Neural cell (in vitro differentiated cells): ENCODE data around the gene TBCEL. TPM values are rescaled to one million over a fixed set of nuclear protein-coding genes. Genes with fewer than 3 reads are reported as not detected.

Source experiments
- H2AFZ ChIP-seq: fragments of 200-600, 300-800 bp; sonication (generic), shearing (Covaris generic); 2 replicates; pipeline ENCODE4 v1.6.0; 2014; ENCODE audit warnings: low read depth, mild to moderate bottlenecking, antibody characterized with exemption, low read length, moderate library complexity
- H3F3A ChIP-seq: fragments of 200-600 bp; shearing (Covaris generic); 2 replicates; pipeline ENCODE4 v1.6.1; 2016; ENCODE audit warnings: mild to moderate bottlenecking, moderate library complexity, mixed read lengths, antibody characterized with exemption, low read length; ENCODE audit not compliant: insufficient read depth, poor library complexity, severe bottlenecking
- H3K27ac ChIP-seq: fragments of 200-600, 300-800 bp; sonication (generic), shearing (Covaris generic); 2 replicates; pipeline ENCODE4 v1.5.1; 2014; ENCODE audit warnings: mild to moderate bottlenecking, low read length, moderate library complexity
- H3K27me3 ChIP-seq: fragments of 300-800, 200-600 bp; sonication (generic), shearing (Covaris generic); 2 replicates; pipeline ENCODE4 v1.6.0; 2014; ENCODE audit warnings: mild to moderate bottlenecking, low read depth, low read length, moderate library complexity; ENCODE audit not compliant: insufficient read depth
- H3K36me3 ChIP-seq: fragments of 300-800, 200-600 bp; sonication (generic), shearing (Covaris generic); 2 replicates; pipeline ENCODE4 v1.5.1; 2014; ENCODE audit warnings: mild to moderate bottlenecking, antibody characterized with exemption, low read length, moderate library complexity; ENCODE audit not compliant: insufficient read depth
- H3K4me2 ChIP-seq: fragments of 300-800, 200-600 bp; sonication (generic), shearing (Covaris generic); 2 replicates; pipeline ENCODE4 v1.6.0; 2014; ENCODE audit warnings: mild to moderate bottlenecking, low read length
- H3K4me3 ChIP-seq: fragments of 300-800, 200-600 bp; sonication (generic), shearing (Covaris generic); 2 replicates; pipeline ENCODE4 v1.5.1; 2014; ENCODE audit warnings: mild to moderate bottlenecking, low read length, moderate library complexity
- H3K79me2 ChIP-seq: fragments of 200-600 bp; shearing (Covaris generic); replicated peaks from 2 replicates; pipeline ENCODE4 v1.6.0; 2014; ENCODE audit warnings: mild to moderate bottlenecking, low read length, moderate library complexity; ENCODE audit not compliant: insufficient read depth
- H3K9ac ChIP-seq: fragments of 300-800, 200-600 bp; sonication (generic), shearing (Covaris generic); 2 replicates; pipeline ENCODE4 v1.6.1; 2016; ENCODE audit warnings: mild to moderate bottlenecking, low read length, mixed read lengths
- H3K9me2 ChIP-seq: fragments of 200-600 bp; shearing (Covaris generic); 2 replicates; pipeline ENCODE4 v1.6.1; 2016; ENCODE audit warnings: mild to moderate bottlenecking, low read length, mixed read lengths; ENCODE audit not compliant: insufficient read depth
- H3K9me3 ChIP-seq: fragments of 200-600, 300-800 bp; sonication (generic), shearing (Covaris generic); 2 replicates; pipeline ENCODE4 v1.6.1; 2016; ENCODE audit warnings: mild to moderate bottlenecking, mixed run types, low read length, moderate library complexity, mixed read lengths
- H4K20me1 ChIP-seq: fragments of 200-600 bp; shearing (Covaris generic); 2 replicates; pipeline ENCODE4 v1.6.1; 2016; ENCODE audit warnings: mild to moderate bottlenecking, mixed run types; ENCODE audit not compliant: insufficient read depth
- EP300 ChIP-seq: fragments of 450-650 bp; conservative IDR thresholded peaks from 2 replicates; pipeline ENCODE4 v1.6.1; 2014; ENCODE audit warnings: antibody characterized with exemption, mild to moderate bottlenecking, moderate library complexity; ENCODE audit not compliant: poor library complexity, severe bottlenecking
- EZH2 ChIP-seq: fragments of 200-600, 300-800 bp; shearing (Covaris generic), sonication (generic); IDR thresholded peaks from 2 replicates; pipeline ENCODE4 v1.6.1; 2014; ENCODE audit warnings: antibody characterized with exemption, low read length, borderline replicate concordance, mild to moderate bottlenecking; ENCODE audit not compliant: insufficient read depth, poor library complexity, severe bottlenecking
- MXI1 ChIP-seq: fragments of 450-650 bp; conservative IDR thresholded peaks from 2 replicates; pipeline ENCODE4 v1.6.1; 2014; ENCODE audit warnings: antibody characterized with exemption, mild to moderate bottlenecking; ENCODE audit not compliant: poor library complexity, severe bottlenecking
- POLR2AphosphoS5 ChIP-seq: IDR thresholded peaks from 2 replicates; pipeline ENCODE4 v1.6.1; 2012
- RAD21 ChIP-seq: fragments of 450-650 bp; conservative IDR thresholded peaks from 2 replicates; pipeline ENCODE4 v1.6.1; 2014; ENCODE audit warnings: antibody characterized with exemption, mild to moderate bottlenecking, moderate library complexity
- SMC3 ChIP-seq: fragments of 450-650 bp; conservative IDR thresholded peaks from 2 replicates; pipeline ENCODE4 v1.6.1; 2014; ENCODE audit warnings: antibody characterized with exemption, mild to moderate bottlenecking, moderate library complexity; ENCODE audit not compliant: poor library complexity
- TAF1 ChIP-seq: IDR thresholded peaks from 2 replicates; pipeline ENCODE4 v1.6.1; 2012; ENCODE audit warnings: low read depth
- polyA plus RNA-seq: library from polyadenylated mRNA; depleted of rRNA; stranded (reverse); fragments of >200 nt; gene quantifications from 2 replicates; pipeline ENCODE4 v1.2.3, GENCODE V29; 2014
- TF ChIP-seq, protein P1 (sequence below): IDR thresholded peaks from 2 replicates; pipeline ENCODE4 v1.6.1; 2012; ENCODE audit warnings: borderline replicate concordance
- TF ChIP-seq, protein P2 (sequence below): fragments of 450-650 bp; IDR thresholded peaks from 2 replicates; pipeline ENCODE4 v1.5.1; 2014; ENCODE audit warnings: antibody characterized with exemption, mild to moderate bottlenecking, moderate library complexity; ENCODE audit not compliant: poor library complexity, severe bottlenecking

Gene TBCEL
- polyA plus RNA-seq, 1 donor from 2014 or later: 13.5 TPM

DNA sequence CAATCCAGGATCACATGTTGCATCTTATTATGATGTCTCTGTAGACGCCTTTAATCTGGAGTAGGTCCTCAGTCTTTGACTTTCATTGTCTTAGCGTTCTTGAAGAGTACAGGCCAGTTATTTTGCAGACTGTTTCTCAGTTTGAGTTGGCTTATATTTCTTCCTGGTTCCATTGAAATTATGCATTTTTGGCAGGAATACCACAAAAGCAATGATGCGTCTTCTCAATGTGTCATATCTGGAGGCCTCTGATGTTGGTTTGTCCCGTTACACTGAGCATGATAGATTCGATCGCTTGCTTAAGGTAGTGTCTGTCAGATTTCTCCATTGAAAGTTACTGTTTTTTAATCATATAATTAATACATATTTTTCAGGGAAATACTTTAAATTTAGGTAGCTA lies 107.8 kb downstream of the TBCEL start:
- Histone ChIP-seq H3K27me3 (no peaks in the 10 kb centered on the region), H3K36me3 (peaks cover 6% of the 10 kb centered on the region), H3F3A (no peaks in the 10 kb centered on the region), H3K4me2 (no peak overlapping the region), H3K4me3 (no peak overlapping the region), H2AFZ (no peak overlapping the region), H3K9me2 (no peaks in the 10 kb centered on the region), H3K27ac (no peak overlapping the region), H4K20me1 (no peaks in the 10 kb centered on the region), H3K79me2 (no peaks in the 10 kb centered on the region), H3K9ac (no peak overlapping the region), H3K9me3 (no peaks in the 10 kb centered on the region)
- TF ChIP-seq TAF1: no peak
- no peak for TF ChIP-seq EZH2
- no peak for TF ChIP-seq MXI1
- TF ChIP-seq, protein P1, sequence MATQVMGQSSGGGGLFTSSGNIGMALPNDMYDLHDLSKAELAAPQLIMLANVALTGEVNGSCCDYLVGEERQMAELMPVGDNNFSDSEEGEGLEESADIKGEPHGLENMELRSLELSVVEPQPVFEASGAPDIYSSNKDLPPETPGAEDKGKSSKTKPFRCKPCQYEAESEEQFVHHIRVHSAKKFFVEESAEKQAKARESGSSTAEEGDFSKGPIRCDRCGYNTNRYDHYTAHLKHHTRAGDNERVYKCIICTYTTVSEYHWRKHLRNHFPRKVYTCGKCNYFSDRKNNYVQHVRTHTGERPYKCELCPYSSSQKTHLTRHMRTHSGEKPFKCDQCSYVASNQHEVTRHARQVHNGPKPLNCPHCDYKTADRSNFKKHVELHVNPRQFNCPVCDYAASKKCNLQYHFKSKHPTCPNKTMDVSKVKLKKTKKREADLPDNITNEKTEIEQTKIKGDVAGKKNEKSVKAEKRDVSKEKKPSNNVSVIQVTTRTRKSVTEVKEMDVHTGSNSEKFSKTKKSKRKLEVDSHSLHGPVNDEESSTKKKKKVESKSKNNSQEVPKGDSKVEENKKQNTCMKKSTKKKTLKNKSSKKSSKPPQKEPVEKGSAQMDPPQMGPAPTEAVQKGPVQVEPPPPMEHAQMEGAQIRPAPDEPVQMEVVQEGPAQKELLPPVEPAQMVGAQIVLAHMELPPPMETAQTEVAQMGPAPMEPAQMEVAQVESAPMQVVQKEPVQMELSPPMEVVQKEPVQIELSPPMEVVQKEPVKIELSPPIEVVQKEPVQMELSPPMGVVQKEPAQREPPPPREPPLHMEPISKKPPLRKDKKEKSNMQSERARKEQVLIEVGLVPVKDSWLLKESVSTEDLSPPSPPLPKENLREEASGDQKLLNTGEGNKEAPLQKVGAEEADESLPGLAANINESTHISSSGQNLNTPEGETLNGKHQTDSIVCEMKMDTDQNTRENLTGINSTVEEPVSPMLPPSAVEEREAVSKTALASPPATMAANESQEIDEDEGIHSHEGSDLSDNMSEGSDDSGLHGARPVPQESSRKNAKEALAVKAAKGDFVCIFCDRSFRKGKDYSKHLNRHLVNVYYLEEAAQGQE: no peak
- no peak for TF ChIP-seq RAD21
- TF ChIP-seq EP300: no peak
- TF ChIP-seq SMC3: no peak
- TF ChIP-seq, protein P2, sequence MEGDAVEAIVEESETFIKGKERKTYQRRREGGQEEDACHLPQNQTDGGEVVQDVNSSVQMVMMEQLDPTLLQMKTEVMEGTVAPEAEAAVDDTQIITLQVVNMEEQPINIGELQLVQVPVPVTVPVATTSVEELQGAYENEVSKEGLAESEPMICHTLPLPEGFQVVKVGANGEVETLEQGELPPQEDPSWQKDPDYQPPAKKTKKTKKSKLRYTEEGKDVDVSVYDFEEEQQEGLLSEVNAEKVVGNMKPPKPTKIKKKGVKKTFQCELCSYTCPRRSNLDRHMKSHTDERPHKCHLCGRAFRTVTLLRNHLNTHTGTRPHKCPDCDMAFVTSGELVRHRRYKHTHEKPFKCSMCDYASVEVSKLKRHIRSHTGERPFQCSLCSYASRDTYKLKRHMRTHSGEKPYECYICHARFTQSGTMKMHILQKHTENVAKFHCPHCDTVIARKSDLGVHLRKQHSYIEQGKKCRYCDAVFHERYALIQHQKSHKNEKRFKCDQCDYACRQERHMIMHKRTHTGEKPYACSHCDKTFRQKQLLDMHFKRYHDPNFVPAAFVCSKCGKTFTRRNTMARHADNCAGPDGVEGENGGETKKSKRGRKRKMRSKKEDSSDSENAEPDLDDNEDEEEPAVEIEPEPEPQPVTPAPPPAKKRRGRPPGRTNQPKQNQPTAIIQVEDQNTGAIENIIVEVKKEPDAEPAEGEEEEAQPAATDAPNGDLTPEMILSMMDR: no peak
- no peak for TF ChIP-seq POLR2AphosphoS5

DNA sequence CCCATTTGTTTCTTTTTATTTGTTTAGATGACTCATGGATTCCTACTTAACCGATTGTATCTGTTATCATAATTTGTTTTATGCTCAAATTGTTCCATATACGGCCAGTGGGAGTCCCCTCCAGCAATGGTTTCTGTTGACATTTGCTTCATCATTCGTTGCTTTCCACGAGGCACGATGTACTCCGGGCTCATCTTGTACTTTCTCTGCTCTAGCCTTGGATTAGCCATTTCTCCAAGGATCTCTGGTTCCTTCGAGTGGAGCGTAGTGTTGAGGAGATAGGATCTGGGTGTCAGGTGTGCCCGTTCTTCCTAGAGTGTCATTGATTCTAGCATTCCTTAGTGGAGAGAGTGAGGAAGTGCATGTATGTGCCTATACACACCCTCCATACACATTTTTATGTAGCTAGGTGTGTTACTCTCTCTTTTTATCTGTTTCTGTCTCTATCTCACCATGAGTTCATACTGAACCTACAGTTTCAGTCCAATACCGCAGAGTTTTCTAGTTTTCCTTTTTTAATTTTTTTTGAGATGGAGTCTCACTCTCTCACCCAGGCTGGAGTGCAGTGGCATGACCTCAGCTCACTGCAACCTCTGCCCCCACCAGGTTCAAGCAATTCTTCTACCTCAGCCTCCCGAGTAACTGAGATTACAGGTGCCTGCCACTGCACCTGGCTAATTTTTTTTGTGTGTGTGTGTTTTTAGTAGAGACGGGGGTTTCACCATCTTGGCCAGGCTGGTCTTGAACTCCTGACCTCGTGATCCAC lies 108.5 kb downstream of the TBCEL start:
- no peaks in the 10 kb centered on the region for H3F3A ChIP-seq
- H3K9me2 ChIP-seq: no peaks in the 10 kb centered on the region
- H3K4me3 ChIP-seq: no peak overlapping the region
- H3K4me2 ChIP-seq: no peak overlapping the region
- H3K9me3 ChIP-seq: no peaks in the 10 kb centered on the region
- TF ChIP-seq, protein P1: no peak
- H2AFZ ChIP-seq: no peak overlapping the region
- no peak overlapping the region for H3K27ac ChIP-seq
- H4K20me1 ChIP-seq: no peaks in the 10 kb centered on the region
- no peaks in the 10 kb centered on the region for H3K27me3 ChIP-seq
- peaks cover 6% of the 10 kb centered on the region for H3K36me3 ChIP-seq
- H3K79me2 ChIP-seq: no peaks in the 10 kb centered on the region
- no peak overlapping the region for H3K9ac ChIP-seq
